HG02970 (cell line): ENCODE data around the gene GIPC1.

Experiments
- ATAC-seq: cut with Tn5 transposase; IDR thresholded peaks from one replicate; pipeline ENCODE4 v1.9.1; 2021; ENCODE audit warnings: mild to moderate bottlenecking, moderate library complexity, moderate number of reproducible peaks; ENCODE audit not compliant: unreplicated experiment, low FRiP score

The GIPC1 gene

DNA sequence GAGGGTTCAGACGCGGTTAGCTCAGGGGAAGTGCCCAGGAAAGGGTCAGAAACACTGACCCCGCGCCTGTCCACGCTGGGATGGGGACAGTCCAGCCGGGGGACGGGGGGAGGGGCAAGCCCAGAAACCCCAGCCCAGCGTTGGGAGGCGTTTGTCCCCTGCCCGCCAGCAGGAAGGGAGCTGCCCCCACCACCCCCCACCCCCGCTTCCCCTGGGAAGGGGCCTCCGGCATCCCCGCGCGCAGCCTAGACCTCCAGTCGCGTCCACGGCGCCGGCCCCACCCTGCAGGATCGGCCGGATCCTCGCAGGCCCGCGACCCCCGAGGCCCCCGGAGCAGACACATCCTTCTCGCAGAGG, 277 bp downstream of the GIPC1 start:
- no peak for ATAC-seq

DNA sequence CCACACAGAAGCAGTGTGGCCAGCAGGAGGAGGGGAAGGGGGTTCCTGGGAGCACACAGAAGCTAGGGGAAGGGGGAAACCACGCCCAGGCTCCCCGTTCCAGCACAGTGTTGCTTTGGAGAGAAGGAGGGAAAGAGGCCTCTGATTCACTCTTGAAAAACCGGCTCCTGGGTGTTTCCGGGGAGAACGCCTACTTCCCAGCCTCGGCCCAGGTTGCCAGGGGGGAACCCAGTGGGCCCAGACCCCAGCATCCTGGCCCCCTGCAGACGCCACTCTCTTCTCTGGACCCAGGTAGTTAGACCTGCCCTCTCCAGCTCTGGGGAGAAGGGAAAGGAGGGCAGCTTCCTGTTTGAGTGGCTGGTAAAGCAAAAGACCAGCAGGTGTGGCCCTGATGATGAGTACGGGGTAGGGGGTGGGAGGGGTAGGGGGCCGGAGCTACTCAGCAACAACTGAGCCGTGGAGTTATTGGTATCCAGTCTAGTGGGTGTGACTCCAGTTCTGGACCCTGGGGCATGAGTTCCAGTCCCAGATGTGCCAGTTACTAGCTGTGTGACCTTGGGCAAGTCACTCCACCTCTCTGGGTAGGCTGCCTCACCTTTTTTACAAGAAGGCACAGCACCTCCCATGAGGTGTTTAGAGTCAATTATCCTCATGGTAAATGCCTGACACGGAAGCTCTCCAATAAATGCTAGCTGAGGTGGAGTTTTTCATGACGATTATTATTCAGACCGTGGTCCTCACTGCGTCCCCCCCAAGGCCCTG, 836 bp downstream of the GIPC1 start:
- ATAC-seq: no peak

DNA sequence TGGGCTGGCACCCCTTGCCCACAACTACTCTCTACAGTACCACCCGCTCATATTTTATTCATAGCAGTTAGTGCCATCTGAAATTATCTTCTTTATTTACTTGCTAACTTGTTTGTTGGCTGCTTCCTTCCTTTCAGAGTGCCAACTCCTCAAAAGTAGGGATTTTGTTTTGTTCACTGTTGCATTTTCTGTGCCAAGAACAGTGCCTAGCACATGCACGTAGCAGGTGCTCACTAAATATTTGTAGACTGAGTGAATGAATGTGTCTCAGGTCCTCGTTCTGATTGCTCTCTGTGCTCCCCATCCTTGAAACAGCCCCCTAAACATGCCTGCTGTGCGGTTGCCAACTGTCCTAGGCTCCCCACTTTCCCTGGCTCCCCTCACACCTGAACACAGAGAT, 1.5 kb downstream of the GIPC1 start:
- no peak for ATAC-seq

DNA sequence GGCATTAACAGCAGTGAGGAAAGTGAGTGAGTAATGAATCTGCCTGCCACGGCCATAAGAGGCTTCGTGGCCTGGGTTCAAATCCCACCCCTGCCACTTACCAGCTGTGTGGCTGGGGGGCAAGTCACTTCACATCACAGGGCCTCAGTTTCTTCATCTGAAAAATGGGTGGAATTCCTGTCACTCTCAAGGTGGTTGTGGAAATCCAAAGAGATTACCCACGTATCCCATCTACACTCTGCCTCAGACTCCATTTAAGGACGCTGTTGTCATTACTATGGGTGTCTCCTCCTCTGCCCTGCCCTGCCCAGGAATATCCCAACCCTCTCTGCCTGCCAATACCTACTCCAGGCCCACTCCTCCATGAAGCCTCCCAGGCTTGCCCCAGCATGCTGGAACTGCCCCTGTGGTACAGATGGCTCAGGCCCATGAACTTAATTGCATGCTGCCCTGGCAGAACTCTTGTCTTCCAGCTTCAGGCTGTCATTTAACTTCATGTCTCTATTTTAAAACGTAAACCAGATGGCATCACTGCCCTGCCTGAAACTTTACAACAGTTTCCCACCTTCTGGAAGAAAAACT, 3.1 kb downstream of the GIPC1 start:
- no peak for ATAC-seq

DNA sequence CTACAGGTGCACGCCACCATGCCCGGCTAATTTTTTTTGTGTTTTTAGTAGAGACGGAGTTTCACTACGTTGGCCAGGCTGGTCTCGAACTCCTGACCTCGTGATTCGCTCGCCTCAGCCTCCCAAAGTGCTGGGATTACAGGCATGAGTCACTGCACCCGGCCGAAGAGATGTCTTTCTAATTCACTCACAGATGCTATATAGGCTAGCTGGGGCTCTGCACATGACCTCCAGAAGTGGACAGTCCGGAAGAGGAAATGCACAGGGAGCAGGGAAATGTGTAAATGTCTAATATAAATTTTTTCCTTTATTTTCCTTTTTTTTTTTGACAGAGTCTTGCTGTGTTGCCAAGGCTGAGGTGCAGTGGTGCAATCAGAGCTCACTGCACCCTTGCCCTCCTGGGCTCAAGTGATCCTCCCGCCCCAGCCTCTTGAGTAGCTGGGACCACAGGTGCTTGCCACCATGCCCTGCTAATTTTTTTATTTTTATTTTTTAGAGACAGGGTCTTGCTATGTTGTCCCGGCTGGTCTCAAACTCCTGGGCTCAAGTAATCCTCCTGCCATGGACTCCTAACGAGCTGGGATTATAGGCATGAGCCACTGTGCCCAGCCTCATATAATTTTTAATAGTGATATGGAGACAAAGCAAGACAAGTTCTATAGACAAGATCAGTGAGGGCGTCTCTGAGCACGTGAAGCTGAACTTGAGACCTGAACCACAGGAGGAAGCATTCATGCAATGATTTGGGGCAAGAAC, 8.4 kb downstream of the GIPC1 start:
- ATAC-seq: no peak

DNA sequence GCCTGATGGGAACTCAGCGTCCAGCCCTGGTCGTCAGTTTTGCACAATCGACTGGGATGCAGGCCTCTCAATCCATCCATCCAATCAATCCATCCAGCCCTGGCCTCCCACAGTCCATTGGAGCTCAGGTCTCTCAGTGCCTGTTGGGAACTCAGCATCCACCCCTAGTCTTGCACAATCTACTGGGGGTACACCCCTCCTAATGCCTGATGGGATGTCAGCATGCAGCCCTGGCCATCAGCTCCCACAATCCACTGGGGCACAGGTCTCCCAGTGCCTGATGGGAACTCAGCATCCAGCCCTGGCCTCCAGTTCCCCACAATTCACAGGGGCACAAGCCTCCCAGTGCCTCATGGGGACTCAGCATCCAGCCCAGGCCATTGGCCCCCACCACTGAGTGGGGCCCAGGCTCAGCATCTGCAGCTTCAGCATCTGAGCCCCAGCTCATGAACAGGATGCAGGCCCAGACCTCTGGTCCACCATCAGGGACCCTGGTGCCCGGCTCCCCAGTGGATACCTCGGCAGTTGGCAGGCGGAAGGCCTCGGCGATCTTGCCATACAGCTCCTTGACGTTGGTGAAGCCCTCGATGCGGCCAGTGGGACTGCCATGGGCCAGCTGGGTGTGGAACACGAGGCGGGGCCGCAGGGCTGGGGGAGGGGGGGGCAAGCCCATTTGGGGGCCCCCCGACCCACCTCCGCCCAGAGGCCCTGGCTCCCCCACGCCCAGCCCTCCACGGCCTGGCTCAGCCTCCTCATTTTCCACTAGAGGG, 13.6 kb downstream of the GIPC1 start:
- ATAC-seq: no peak

DNA sequence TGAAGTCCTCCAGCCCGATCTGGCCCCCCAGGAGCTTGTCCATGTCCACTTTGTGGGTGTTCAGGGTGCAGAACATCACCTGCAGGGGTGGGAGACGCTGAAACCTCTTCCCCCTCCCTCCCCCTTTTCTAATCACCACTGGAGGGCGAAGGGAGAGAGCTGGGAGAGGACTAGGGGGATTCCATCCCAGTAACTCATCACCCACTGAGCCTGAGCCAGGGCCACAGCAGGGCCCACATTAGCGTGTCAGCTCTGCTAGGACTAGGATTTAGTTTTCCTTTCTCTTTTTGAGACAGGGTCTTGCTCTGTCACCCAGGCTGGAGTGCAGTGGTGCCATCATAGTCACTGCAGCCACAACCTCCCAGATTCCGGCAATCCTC, 15.2 kb downstream of the GIPC1 start:
- no peak for ATAC-seq

DNA sequence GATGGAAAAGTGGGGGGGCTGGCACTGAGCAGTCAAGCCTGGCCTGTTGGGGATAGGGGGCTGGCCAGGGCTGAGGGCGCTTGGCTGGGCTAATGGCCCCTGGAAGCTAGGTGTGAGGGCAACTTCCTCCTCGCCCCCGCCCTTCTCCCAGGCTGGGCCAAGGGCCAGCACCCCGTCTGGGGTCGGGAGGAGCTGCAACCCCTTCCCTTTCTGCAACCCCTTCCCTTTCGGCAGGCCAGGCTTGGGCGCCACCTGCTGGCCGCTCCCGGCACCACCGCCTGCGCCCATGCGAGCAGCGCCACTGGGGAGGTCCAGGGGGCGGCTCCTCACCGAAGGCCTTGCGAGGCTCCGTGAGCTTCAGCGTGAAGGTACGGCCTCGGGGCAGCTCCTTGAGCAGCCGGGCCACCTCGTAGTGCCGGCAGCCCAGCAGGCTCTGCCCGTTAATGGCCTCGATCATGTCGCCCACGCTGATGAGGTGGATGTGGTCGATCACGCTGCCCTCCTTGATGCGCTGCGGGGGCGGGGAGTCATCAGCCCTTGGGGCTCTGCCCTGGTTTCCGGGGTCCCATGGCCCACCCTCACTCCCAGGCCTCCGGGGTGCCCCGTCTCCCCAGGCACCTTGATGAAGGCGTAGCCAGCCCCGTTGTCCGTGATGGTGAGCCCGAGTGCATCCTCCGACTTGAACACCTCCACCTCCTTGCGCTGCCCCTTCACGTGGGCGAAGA, 15.8 kb downstream of the GIPC1 start:
- no peak for ATAC-seq

DNA sequence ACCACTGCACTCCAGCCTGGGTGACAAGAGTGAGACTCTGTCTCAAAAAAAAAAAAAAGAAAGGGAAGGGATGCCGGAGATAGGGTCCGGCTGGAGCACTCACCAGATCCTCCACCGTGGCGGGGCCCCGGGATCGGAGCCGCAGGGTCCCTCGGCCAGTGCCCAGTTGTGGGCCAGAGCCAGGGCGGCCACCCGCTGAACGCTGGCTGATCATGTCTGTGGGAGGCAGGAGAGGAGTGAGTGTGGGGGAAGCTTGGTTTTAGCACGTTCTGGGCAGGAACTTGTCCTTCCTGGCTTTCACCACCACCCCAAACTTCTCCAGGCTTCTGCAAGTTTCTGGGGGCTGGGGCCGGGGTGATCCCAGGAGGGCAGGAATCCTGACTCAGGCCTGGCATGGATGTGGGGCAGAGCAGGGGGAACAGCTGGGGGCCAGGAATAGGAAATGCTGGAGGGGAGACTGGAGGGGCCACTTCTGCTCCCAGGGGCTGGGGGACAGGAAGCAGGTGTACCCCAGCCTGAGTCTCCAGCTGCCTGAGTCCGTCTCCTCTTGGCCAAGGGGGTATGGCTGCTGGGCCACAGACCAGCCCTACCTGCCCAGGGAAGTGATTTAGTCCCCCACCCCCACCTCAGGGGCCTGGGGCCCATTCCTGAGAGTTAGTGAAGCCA, 16.5 kb downstream of the GIPC1 start:
- ATAC-seq: no peak

DNA sequence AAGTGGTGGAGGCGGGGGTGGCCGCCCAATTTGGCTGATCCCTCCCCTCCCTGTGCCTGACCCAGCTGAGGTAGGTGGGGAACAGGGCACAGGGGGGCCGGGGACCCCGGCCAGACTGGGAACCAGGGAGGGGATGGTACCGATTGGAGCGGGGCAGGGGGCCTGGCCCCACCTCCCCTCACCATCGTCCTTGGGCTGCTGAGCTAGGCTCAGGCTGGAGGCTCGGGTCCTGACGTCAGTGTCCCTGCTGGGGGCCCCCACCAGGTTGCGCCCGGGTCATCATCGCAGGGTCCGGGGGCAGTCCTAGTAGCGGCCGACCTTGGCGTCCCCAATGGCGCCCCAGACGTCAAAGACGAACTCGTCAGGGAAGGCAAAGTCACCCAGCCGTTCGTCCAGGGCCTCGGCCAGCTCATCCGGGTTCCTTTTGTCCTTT, 17.8 kb downstream of the GIPC1 start:
- ATAC-seq: no peak

DNA sequence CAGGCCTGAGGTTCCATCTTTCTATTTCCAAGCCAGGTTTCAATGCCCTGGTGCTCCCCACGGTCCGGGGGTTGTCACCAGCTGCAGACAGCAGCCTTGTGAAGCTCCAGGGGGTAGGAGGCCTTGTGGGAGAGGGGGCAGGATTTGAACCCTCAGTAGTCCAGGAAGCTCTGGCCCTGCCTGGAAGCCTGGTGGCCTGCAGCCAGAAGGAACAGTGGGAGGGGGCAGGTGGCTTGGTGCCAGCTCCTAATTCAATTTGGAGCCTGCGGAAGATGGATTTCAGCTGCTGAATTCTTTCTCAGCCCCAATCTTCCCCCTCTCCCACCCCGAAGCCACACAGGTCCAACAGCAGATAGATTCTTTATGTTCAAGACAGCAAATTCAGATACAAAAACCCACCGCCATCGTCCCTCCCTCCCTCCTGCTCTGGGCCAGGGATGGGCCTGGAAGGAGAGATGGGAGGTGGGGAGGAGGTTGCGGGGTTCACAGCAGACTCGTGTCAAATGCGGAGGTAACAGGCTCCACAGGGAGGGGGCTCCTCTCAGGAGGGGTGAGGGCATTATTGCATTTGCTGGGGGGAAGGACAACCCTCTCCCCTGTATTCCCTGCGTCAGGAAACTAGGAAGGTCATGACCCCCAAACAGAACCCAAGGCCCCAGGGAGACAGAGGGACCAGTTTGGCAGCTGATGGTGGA, 18.4 kb downstream of the GIPC1 start:
- no peak for ATAC-seq

DNA sequence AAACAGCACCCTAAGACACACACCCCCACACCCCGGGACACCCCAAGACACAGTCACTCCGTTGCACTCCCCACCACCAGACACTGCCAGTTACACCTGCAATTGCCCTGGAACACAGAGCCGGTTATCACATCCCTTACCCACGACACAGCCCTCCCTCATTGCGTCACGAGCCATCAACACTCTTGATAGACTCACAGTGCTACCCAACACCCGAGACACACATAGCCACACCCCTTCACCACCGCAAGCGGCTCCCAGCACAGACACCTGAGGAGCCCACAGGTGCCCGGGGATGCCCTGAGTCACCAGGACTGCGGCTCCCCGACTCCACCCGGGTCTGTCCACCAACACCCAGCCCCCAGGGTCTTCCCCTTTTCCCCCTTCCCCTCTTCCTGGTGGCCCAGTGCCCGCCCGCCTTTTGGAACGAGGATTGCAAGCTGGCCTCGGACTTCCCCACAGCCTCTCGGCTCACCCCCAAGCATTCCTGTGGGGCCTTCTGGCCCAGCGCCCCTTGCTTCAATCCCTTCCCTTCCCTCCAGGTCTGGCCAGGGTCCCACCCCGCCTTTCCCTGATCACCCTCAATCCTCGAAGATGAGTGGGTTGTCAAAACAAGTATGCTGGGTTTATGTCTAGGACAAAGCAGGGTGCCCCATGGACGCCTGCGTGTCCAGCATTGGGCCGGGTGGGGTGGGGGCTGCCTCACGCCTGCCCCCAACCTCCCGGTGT, 19.1 kb downstream of the GIPC1 start:
- no peak for ATAC-seq

DNA sequence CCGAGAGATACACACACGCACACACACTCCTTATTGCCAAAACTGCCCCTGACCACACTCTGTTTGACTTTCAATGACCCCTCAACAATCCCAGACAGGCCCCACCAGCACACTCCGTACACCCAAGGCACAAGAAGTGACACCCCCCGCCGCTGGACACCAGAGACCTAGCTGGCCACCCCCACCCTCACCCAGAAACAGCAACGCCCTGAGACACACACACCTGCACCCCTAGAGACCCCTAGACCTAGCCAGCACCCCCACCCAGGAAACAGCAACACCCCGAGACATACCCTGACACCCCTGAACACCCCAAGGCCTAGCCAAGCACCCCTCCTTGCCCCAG, 19.6 kb downstream of the GIPC1 start:
- ATAC-seq: no peak

DNA sequence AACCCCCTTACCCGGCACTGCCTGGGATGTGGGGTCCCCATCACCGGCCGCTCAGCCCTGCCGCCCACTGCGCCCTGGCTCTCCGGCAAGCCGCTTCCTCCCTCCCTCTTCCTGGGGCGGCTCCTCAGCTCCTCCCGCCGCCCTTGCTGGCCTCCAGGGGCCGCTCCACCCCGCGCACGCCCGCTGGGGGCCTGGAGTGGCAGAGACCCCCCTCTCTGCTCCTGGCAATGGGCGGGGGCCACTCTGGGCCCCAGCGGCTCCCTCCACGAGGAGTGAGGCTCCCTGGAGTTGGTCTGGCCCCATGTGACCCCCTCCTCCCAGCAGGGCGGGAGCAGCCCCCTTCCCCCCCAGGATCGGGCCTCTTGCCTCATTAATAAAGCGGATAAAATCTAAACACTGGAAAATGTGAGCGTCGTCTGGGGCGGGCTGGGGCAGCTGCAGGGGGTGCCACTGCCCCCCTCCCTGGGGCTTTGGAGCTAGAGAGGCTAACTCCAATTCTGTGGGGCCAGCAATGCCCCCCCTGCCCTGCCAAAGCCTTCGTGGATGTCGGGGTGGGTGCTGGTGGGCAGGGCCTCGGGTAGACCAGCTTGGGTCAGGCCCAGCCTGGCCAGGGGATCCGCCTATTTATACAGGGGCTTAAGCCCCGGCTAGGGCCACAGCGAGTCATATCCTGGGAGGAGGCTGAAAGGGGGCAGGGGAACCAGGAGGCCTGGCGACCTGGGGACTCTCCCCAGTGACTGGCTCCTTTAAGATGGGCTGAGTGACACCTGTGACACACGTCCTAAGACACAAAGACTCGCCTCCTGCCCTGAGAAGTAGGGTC, 20.5 kb downstream of the GIPC1 start, which contains the start of gene PTGER1:
TSS of gene PTGER1 (minus strand) at position 104 of the 823 bp plus-strand sequence. CDS start 1,034 bp downstream, outside the sequence.
- ATAC-seq: no peak

DNA sequence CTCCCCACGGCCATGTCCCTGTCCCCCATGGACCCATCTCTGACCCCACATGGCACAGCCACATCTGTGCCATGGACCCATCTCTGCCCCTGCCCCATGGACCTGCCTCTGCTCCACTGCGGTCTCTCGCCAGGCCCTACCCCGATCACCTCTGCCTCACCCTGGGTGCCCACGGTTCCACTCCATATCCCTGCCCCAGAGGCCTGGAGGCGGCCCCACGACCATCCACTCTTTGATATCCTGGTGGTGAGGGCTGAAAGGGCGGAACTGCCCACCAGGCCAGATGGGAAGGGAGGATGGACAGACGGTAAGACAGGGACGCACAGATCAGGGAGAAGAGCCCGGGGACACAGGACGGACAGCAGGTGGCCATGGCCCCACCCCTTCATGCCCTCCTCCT, 21.1 kb downstream of the GIPC1 start:
- no peak for ATAC-seq

DNA sequence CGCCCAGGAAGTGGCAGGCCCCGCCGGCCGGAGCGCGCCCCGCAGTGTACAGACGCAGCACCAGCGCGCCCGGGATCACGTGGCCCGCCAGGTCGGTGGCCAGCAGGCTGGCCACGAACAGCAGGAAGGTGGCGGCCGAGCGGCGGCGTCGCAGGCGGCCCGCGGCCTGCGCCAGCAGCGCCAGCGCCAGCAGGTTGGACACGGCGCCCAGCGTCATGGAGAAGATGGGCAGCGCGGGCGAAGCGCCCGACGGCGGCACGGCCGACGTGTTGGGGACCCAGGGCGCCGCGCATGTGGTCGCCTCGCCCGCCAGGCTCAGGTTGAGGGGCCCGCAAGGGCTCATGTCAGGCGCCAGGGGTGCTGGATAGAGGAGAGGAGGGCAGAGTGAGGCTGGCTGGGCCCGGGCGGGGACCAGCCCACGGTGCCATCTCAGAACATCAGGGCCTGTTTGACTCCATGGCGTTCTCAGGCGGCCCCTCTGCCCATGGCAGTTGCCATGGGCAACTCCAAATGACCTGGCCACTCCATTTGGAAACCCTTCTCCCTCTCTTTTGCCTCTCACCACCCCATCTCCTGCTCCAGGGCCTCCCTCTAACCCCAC, 21.8 kb downstream of the GIPC1 start:
- ATAC-seq: no peak
